ENCODE measurements around the gene HS3ST6.
"Not testable (repeated sequence)": the region's sequence is repeated elsewhere in the genome, so short reads cannot be mapped to it uniquely, and the experiment has no call there.

HS3ST6 gene

GRCh38 chr16:1932050-1933028, 14.1 kb upstream of the HS3ST6 start:
- intact Hi-C loops (cut with DNase I): no loop called here
- peak in 1 of 42 donors; percentile 37 for DNase-seq

- no peak for DNase-seq
- intact Hi-C loops (cut with DNase I): no loop called here
Observed at GRCh38 chr16:1930338-1930720, 12.1 kb upstream of the HS3ST6 start.

- intact Hi-C loops (cut with DNase I): loop anchor here (2.0 kb wide), 1 partner anchor 65 kb away; no protein-coding TSS in a partner anchor
Observed at GRCh38 chr16:1929578-1930337, 11.5 kb upstream of the HS3ST6 start.

GRCh38 chr16:1929105-1929504, 10.9 kb upstream of the HS3ST6 start:
- peak in 4 of 42 donors; percentile 10 to 40 (median 29) for DNase-seq
- intact Hi-C loops (cut with DNase I): loop anchor here (2.0 kb wide), 1 partner anchor 64 kb away; no protein-coding TSS in a partner anchor

More at GRCh38 chr16:1929578-1930337, 11.5 kb upstream of the HS3ST6 start:
- peak; percentile 59 to 96 (median 90) for DNase-seq

- DNase-seq: no peak
- intact Hi-C loops (cut with DNase I): no loop called here
Observed at GRCh38 chr16:1926271-1926670, 8.1 kb upstream of the HS3ST6 start.

GRCh38 chr16:1924095-1924494, 5.9 kb upstream of the HS3ST6 start:
- intact Hi-C loops (cut with DNase I): no loop called here

GRCh38 chr16:1923299-1924034, 5.3 kb upstream of the HS3ST6 start:
- intact Hi-C loops (cut with DNase I): no loop called here

More at GRCh38 chr16:1924095-1924494, 5.9 kb upstream of the HS3ST6 start:
- DNase-seq: no peak

GRCh38 chr16:1922357-1922756, 4.1 kb upstream of the HS3ST6 start:
- no peak for DNase-seq
- intact Hi-C loops (cut with DNase I): no loop called here

More at GRCh38 chr16:1923299-1924034, 5.3 kb upstream of the HS3ST6 start:
- no peak for DNase-seq

- DNase-seq: no peak
- intact Hi-C loops (cut with DNase I): no loop called here
Observed at GRCh38 chr16:1920727-1921171, 2.5 kb upstream of the HS3ST6 start.

GRCh38 chr16:1920122-1920521, 1.9 kb upstream of the HS3ST6 start:
- intact Hi-C loops (cut with DNase I); DNase-seq: not testable (repeated sequence)

- intact Hi-C loops (cut with DNase I): no loop called here
- no peak for DNase-seq
Observed at GRCh38 chr16:1919327-1919998, 1.2 kb upstream of the HS3ST6 start.

GRCh38 chr16:1917665-1918350, 407 bp downstream of the HS3ST6 start:
- intact Hi-C loops (cut with DNase I): no loop called here
- no peak for DNase-seq

GRCh38 chr16:1917056-1917664, 1.1 kb downstream of the HS3ST6 start:
- no peak for DNase-seq
- intact Hi-C loops (cut with DNase I): no loop called here

- no peak for DNase-seq
- intact Hi-C loops (cut with DNase I): no loop called here
Observed at GRCh38 chr16:1916640-1916990, 1.6 kb downstream of the HS3ST6 start.

- DNase-seq: no peak
- intact Hi-C loops (cut with DNase I): no loop called here
Observed at GRCh38 chr16:1915732-1916639, 2.2 kb downstream of the HS3ST6 start.

GRCh38 chr16:1914988-1915387, 3.2 kb downstream of the HS3ST6 start:
- DNase-seq: no peak
- intact Hi-C loops (cut with DNase I): no loop called here
